ENCODE measurements around the gene CDIPT. TPM values are rescaled to one million over a fixed set of nuclear protein-coding genes. Genes with fewer than 3 reads are reported as not detected.
A peak's percentile ranks its signal among the peaks of the same experiment; 100 is the strongest.

CDIPT gene
- total RNA-seq, 1 donor from 2014 or later, result 21.0 TPM

DNA sequence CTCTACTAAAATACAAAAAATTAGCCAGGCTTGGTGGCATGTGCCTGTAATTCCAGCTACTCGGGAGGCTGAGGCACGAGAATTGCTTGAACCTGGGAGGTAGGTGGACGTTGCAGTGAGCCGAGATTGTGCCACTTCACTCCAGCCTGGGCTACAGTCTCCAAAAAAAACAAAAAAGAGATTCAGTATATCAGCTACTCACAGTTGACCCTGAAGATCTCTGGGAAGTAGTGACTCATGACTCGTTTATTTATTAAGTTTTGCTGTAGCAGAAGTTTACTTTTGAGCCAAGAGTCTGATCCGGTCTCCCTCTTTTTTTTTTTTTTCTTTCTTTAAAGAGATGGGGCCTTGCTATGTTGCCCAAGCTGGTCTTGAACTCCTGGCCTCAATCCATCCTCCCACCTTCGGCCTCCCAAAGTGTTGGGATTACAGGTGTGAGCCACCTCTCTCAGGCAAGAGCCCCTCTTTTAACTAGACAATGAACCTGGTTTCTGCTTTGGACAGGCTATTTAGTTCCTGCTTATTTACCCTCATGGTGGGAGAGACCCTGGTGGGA is 38.4 kb downstream of the CDIPT start:
- Histone ChIP-seq H3K27ac (peak overlapping the region; percentile 5), H3K4me1 (peaks cover 14% of the 10 kb centered on the region), H3K27me3 (no peaks in the 10 kb centered on the region), H4K20me1 (ENCODE audit: low read depth) (peaks cover 10% of the 10 kb centered on the region), H3K4me2 (no peak overlapping the region), H3K4me3 (no peak overlapping the region), H2AFZ (replicated peaks) (no peak overlapping the region), H3K9me3 (ENCODE audit: low read depth) (no peaks in the 10 kb centered on the region), H3F3A (ENCODE audit: low read depth) (peaks cover 43% of the 10 kb centered on the region), H3K79me2 (ENCODE audit: low read depth) (no peaks in the 10 kb centered on the region), H3K9ac (no peak overlapping the region), H3K36me3 (no peaks in the 10 kb centered on the region)
- Mint-ChIP-seq H3K27ac (peak overlapping the region; percentile 43), H3K9me3 (no peaks in the 10 kb centered on the region), H3K36me3 (no peaks in the 10 kb centered on the region), H3K27me3 (ENCODE audit: insufficient read depth, low read depth) (peaks cover 11% of the 10 kb centered on the region), H3K4me1 (peaks cover 26% of the 10 kb centered on the region), H3K4me3 (no peak overlapping the region)
- TF ChIP-seq EZH2phosphoT487 (IDR thresholded peaks at IDR 0.05), result no peak
- no peak for TF ChIP-seq EZH2 (IDR thresholded peaks at IDR 0.05)
- TF ChIP-seq, protein P1, sequence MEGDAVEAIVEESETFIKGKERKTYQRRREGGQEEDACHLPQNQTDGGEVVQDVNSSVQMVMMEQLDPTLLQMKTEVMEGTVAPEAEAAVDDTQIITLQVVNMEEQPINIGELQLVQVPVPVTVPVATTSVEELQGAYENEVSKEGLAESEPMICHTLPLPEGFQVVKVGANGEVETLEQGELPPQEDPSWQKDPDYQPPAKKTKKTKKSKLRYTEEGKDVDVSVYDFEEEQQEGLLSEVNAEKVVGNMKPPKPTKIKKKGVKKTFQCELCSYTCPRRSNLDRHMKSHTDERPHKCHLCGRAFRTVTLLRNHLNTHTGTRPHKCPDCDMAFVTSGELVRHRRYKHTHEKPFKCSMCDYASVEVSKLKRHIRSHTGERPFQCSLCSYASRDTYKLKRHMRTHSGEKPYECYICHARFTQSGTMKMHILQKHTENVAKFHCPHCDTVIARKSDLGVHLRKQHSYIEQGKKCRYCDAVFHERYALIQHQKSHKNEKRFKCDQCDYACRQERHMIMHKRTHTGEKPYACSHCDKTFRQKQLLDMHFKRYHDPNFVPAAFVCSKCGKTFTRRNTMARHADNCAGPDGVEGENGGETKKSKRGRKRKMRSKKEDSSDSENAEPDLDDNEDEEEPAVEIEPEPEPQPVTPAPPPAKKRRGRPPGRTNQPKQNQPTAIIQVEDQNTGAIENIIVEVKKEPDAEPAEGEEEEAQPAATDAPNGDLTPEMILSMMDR (IDR thresholded peaks at IDR 0.05), result no peak
- no peak for DNase-seq (ENCODE audit: low spot score)

DNA sequence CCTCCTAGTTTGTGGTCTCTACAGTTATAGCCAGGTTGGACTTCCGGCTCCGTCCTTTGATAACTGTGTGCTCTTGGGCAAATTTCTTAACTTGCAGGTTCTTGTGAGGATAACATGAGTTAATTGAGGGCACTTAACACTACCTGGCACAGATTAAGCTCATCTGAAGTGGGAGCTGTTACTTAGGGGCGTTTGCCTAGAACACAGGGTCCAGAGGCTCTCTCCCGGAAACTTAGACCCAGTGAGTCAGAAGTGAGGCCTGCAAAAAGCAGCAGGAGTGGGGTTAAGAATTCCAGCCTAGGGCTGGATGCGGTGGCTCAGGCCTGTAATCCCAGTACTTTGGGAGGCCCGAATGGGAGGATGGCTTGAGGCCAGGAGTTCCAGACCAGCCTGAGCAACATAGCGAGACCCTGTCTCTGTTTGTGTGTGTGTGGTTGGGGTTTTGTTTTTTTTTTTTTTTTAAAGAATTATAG is 41.3 kb downstream of the CDIPT start:
- no peak overlapping the region for H3K4me3 ChIP-seq
- DNase-seq (ENCODE audit: low spot score), result no peak
- peaks cover 20% of the 10 kb centered on the region for H3K4me1 ChIP-seq
- H3K27me3 ChIP-seq, result no peaks in the 10 kb centered on the region
- H3K27me3 Mint-ChIP-seq (ENCODE audit: insufficient read depth, low read depth), result peaks cover 10% of the 10 kb centered on the region
- H3K4me1 Mint-ChIP-seq, result peaks cover 42% of the 10 kb centered on the region
- no peaks in the 10 kb centered on the region for H3K9me3 ChIP-seq (ENCODE audit: low read depth)
- H3K36me3 ChIP-seq, result no peaks in the 10 kb centered on the region
- no peak overlapping the region for H3K4me2 ChIP-seq
- H3K4me3 Mint-ChIP-seq, result no peak overlapping the region
- peaks cover 33% of the 10 kb centered on the region for H4K20me1 ChIP-seq (ENCODE audit: low read depth)
- no peak overlapping the region for H2AFZ ChIP-seq (replicated peaks)
- H3K79me2 ChIP-seq (ENCODE audit: low read depth), result peaks cover 27% of the 10 kb centered on the region
- TF ChIP-seq EZH2 (IDR thresholded peaks at IDR 0.05) (no peak), EZH2phosphoT487 (IDR thresholded peaks at IDR 0.05) (no peak)
- TF ChIP-seq, protein P1 (IDR thresholded peaks at IDR 0.05), result no peak
- no peak overlapping the region for H3K27ac Mint-ChIP-seq
- peaks cover 56% of the 10 kb centered on the region for H3F3A ChIP-seq (ENCODE audit: low read depth)
- H3K27ac ChIP-seq, result peak overlapping the region; percentile 66
- peaks cover 14% of the 10 kb centered on the region for H3K36me3 Mint-ChIP-seq
- H3K9me3 Mint-ChIP-seq, result no peaks in the 10 kb centered on the region
- H3K9ac ChIP-seq, result no peak overlapping the region

DNA sequence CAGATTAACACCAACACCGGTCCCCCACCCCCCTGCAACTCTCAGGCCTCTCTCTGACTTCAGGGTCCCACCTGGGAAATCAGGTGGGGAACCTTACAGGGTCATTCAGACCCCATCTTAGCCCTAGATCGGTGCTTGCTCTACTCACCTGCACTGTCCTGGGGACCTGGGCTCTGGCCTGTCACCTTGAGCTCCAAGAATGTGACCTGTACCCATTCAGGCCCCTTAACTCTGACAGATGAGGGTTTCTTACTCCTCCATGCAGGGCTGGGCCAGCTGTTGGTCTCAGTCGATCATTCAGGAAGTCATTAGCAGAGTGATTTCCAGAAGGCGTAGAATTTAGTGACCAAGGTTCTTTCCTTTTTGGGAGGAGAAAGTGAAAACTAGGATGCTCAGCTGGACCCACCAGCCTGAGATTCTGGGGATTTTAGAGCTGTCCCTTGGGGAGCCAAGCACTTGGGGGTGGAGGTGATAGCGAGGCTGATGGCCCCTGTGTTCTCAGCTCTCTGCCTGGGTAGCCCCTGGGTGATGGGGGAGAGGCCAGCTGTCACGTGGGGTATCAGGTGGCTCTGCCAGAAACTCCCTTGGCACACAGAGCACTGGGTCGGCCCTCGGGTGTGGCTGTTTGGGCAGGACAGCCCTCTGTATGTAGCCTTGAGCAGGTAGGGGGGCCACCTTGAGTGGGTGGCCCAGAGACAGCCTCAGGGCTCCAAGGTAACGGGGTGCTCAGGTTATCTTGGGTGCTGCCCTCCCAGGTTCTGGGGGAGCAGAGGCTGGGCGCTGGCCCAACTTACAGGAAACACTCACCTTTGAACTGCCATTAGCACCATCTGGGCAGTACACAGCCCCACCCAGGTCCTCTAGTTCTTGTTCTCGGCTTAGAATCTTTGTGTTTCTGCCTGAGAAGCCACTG is 42.0 kb downstream of the CDIPT start:
- Histone ChIP-seq H3K4me1 (peaks cover 18% of the 10 kb centered on the region), H3K4me3 (no peak overlapping the region)
- H3K4me3 Mint-ChIP-seq, result no peak overlapping the region

More for the DNA sequence above, 42.0 kb downstream of the CDIPT start:
- no peak for TF ChIP-seq EZH2 (IDR thresholded peaks at IDR 0.05)
- no peak for TF ChIP-seq EZH2phosphoT487 (IDR thresholded peaks at IDR 0.05)
- TF ChIP-seq, protein P1 (IDR thresholded peaks at IDR 0.05), result no peak
- peak overlapping the region; percentile 66 for H3K27ac ChIP-seq
- Mint-ChIP-seq H3K4me1 (peaks cover 43% of the 10 kb centered on the region), H3K27ac (peak overlapping the region; percentile 57), H3K36me3 (peaks cover 14% of the 10 kb centered on the region), H3K9me3 (no peaks in the 10 kb centered on the region), H3K27me3 (ENCODE audit: insufficient read depth, low read depth) (peaks cover 13% of the 10 kb centered on the region)
- H3K79me2 ChIP-seq (ENCODE audit: low read depth), result peaks cover 31% of the 10 kb centered on the region
- H3K9me3 ChIP-seq (ENCODE audit: low read depth), result no peaks in the 10 kb centered on the region
- H3K27me3 ChIP-seq, result no peaks in the 10 kb centered on the region
- no peak overlapping the region for H3K4me2 ChIP-seq
- no peak overlapping the region for H3K9ac ChIP-seq
- peaks cover 36% of the 10 kb centered on the region for H4K20me1 ChIP-seq (ENCODE audit: low read depth)
- no peak for DNase-seq (ENCODE audit: low spot score)
- H3F3A ChIP-seq (ENCODE audit: low read depth), result peaks cover 54% of the 10 kb centered on the region
- no peaks in the 10 kb centered on the region for H3K36me3 ChIP-seq
- no peak overlapping the region for H2AFZ ChIP-seq (replicated peaks)
